Body of pancreas (tissue), 4 donors: ENCODE results near the gene PPP2R2B.

ENCODE experiments used
- CTCF ChIP-seq, 7 experiments: fragments of 450-650 bp in 4 of 7; fragments of 200-600 bp in 3 of 7; sonication (generic) in 3 of 7; IDR thresholded peaks; one replicate each; pipeline ENCODE4 v1.5.1; 2016 to 2019; ENCODE audit warnings: antibody characterized with exemption in 7 of 7
- POLR2A ChIP-seq, 3 donors: fragments of 450-650 bp; IDR thresholded peaks; one replicate each; pipeline ENCODE4 v1.6.1; 2016; ENCODE audit warnings: antibody characterized with exemption in 3 of 3, mild to moderate bottlenecking in 2 of 3

- TF ChIP-seq CTCF (IDR thresholded peaks at IDR 0.05) (no peak), POLR2A (IDR thresholded peaks at IDR 0.05) (no peak)
Measured at GRCh38 chr5:146817973-146818372, 60.6 kb downstream of the PPP2R2B start.
